Measurements from ENCODE around the gene CNKSR3.

CNKSR3 gene

DNA sequence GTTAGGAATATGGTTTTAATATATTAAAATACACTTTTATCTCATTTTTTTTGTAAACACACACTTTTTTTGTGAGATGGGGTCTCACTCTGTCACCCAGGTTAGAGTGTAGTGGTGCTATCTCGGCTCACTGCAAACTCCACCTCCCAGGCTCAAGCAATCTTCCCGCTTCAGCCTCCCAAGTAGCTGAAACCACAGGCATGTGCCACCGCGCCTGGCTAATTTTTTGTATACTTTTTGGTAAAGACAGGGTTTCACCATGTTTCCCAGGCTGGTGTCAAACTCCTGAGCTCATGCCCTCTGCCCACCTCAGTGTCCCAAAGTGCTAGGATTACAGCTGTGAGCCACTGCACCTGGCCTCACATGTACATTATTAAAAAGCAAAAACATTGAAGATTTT, 164.7 kb downstream of the CNKSR3 start:
- no peak for DNase-seq (ENCODE audit: low read depth)

DNA sequence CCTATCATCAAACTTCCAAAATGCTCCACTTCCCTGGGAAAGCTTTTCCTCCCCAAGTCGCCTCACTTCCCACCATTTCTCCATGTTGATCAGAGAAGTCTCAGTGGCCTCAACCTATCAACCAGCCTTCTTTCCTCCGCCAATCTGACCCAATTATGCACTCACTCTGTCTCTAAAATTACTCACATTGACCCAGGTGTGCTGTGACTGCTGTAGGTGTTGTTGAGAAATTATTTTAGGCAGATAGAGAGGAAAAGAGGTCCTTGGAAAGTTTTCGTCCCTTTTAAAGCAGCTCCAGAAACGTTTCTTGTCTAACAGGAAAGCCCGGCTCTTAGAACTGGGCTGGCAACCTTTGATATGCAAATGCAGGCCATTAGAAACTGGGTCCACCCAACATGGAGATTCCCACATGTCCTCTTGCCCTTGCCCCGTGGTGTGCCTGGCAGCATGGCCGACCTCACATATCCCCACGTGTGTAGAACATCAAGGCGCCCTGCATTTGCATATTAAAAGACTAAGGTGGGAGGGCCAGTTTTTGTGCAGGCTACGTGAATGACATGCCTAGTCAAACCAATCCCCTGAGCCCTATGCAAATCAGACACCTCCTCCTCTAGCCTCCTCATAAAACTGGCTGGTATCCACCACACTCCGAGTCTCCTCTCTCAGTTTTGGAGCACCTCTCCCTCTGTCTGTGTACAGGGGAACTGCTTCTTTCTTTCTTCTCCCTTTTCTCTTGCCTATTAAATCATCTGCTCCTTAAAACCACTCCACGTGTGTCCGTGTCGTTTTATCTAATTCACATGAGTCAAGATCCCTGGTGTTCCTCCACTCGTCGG, 166.8 kb downstream of the CNKSR3 start:
- DNase-seq (ENCODE audit: low read depth) = no peak

- DNase-seq (ENCODE audit: low read depth) = no peak
Measured at GRCh38 chr6:154341871-154342270, 168.6 kb downstream of the CNKSR3 start.

GRCh38 chr6:154341336-154341735, 169.1 kb downstream of the CNKSR3 start:
- no peak for DNase-seq (ENCODE audit: low read depth)

Measured in stimulated activated CD8-positive, alpha-beta memory T cell treated with anti-CD3 and anti-CD28 coated beads, Interleukin-15, amount 100 ng/mL, for 1 hour (primary cell).